Measurements from ENCODE around the gene BAG3. TPM values are rescaled to one million over a fixed set of nuclear protein-coding genes. Genes with fewer than 3 reads are reported as not detected.

The BAG3 gene
- total RNA-seq, 1 donor from 2014 or later = 151 TPM

DNA sequence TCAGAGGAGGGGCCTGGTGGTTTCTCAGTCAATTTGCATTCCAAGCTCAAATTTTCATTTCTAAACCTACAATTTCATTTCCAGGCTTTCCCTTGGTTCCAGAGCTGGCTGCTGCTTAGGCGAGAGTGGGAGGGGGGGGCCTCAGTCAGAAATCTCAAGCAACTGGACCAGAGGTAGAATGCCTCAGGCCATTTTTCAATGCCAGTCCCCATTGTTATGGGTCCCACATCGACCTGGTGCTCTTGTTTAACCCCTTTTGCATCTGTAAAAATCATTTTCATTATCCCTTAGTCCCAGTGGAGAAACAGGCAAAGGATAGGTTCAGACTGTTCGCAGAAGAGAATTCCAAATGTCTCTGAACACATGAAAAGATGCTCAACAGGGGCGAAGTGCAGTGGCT is 13.5 kb upstream of the BAG3 start:
- ATAC-seq (no peak), DNase-seq (no peak)
- intact Hi-C loops (cut with micrococcal nuclease) = no loop called here

DNA sequence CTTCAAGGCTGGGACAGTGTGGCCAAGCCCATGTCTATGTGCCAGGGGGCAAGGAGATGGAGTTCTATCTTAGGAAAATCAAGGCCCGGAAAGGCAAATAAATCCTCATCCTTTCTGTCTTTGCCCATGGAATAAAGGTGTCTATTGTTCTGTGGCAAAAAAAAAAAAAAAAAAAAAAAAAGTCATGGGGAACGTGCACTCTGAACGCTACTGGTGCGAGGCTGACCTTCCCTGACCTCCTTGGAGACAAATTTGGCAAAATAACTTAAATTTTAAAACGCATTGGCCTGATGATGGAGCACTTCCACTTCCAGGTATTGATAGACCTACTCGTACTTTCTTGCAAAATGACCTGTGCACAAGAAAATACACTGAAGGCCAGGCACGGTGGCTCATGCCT is 12.2 kb upstream of the BAG3 start:
- intact Hi-C loops (cut with micrococcal nuclease) = no loop called here
- no peak for ATAC-seq
- no peak for DNase-seq

DNA sequence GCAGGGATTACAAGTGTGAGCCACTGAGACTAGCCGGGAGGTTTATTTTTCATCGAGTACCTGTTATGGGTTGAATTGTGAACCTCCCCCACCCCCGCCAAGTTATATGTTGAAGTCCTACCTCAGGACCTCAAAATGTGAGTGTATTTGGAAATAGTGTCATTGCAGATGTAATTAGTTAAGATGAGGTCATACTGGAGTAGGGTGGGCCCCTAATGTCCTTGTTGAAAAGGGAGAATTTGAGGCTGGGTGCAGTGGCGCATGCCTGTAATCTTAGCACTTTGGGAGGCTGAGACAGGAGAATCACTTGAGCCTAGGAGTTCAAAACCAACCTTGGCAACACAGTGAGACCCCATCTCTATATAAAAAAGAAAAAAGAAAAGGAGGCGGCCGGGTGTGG is 10.8 kb upstream of the BAG3 start:
- DNase-seq (no peak), ATAC-seq (no peak)
- intact Hi-C loops (cut with micrococcal nuclease) = no loop called here

DNA sequence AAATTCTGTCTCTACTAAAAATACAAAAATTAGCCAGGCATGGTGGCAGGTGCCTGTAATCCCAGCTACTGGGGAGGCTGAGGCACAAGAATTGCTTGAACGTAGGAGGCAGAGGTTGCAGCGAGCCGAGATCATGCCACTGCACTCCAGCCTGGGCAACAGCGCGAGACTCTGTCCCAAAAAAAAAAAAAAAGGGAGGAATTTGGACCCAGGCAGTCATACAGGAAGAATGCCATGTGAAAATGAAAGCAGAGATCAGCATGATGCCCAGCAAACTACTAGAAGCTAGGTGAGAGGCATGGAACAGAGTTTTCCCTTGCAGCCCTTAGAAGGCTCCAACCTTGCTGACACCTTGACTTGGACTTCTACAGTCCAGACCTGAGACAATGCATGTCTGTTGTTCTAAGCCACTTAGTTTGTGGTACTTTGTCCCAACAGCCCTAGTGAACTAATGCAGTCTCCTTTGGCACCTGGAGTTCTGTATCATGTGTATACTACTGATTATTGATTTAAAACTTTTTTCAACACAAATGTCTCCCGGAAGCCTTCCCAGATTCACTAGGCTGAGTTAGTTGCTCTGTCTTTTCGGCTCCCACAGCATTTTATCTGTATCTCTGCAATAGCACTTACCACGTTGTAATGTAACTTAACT is 10.2 kb upstream of the BAG3 start:
- DNase-seq = no peak
- intact Hi-C loops (cut with micrococcal nuclease) = no loop called here
- ATAC-seq = no peak

DNA sequence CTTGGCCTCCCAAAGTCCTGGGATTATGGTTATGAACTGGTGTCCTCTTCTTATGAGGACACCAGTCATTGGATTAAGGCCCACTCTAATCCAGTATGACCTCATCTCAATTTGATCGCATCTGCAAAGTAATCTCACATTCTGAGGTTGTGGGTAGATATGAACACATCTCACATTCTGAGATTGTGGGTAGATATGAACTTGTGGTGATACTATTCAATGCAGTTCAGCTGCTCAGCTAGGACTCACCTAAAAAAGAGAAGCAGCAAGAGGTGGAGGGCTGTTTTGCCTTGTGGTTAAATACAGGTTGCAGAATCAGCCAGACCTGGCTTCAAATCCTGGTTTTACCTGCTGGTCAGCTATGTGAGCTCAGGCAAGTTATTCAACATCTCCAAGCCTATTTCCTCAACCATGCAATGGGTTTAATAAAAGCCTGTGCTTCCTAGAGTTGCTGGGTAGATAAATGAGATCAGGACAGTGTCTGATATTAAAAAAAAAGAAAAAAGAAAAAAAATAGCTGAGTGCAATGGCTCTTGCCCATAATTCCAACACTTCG is 8.5 kb upstream of the BAG3 start:
- ATAC-seq = no peak
- intact Hi-C loops (cut with micrococcal nuclease) = no loop called here
- no peak for DNase-seq

DNA sequence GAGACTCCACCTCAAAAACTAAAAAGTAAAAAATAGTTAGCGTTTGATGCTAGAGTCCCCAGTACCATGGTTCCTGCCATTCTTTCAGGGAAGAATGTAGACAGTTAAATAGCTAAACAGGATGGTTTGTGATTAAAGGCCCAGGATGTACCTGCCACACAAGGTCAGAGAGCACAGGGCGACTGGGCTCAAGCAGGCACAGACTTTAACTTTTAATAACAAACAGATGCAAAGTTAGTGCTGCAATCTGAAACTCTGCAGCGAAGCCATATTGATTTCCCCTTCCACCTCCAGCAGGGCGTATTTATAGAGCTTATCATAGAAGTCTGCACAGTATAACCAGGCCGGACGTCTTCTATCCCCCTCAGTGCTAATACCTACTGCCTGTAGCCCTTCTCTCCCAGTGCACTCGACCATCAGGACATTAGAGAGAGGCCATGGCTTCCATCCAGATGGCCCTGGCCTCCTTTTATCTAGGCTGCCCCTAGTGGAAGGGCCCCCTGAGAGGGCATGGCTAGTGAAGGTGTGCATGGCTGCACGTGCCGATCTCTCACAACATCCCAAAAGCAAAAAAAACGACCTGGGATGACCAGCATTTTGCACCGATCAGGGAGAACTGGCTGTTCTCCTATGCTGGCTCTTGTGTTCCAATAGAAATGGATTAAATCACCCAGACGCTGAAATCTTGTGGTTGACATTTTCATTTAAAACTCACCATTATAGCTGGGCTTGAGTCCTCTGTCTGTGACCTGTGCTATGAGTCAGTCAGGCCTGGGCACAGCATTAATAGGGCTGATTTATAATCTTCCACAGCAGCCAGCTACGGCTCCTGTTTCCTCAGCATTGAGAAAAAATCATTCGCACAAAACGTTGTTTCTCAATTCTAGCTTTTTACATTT is 7.6 kb upstream of the BAG3 start:
- intact Hi-C loops (cut with micrococcal nuclease) = no loop called here
- DNase-seq = no peak
- no peak for ATAC-seq

DNA sequence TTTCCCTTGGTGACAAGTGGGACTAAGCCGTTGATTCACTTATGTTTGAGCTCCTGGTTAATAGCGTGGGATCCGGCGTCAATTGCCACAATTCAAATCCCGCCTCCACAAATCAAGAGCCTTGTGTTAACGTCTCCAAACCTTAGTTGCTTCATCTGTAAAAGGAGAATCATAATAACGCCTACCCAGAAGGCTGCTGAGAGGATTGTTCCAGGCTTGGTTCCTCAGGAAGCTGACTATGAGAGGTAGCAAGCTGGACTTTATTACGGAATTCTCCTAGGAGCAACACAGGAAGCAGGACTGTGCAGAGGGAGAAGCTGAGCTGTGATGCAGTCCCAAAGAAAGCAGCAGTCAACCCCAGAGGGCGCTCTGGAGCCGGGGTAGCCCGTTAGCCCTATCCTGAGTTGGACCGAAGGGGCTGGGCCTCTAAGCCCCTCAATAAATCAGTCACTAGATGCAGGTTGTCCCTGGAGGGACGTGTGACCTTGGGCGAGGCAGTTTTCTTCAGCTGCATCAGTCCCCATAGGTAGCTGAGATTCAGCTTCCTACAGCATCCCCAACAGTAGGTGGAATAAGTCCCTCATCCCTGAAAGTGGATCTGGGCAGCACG is 6.9 kb upstream of the BAG3 start:
- intact Hi-C loops (cut with micrococcal nuclease) = no loop called here
- ATAC-seq (no peak), DNase-seq (no peak)

DNA sequence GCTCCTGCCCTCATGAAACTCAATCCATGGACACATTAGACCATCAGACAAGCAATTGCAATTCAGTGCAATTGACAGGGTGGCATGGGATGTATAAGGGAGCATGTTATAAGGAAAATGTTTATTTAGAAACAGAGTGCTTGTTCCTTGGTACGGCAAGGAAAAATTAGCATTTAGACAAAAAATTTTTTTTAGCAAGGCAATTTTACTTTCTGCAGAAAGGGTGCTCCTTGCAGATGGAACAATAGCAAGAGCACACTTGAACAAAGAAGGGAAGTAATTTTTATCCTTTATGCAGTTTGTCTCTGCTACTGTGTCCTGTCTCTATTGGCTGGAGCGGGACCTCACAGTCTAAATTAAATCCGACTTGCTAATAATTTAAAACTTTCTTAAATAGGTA is 6.2 kb upstream of the BAG3 start:
- intact Hi-C loops (cut with micrococcal nuclease) = no loop called here
- no peak for ATAC-seq

DNA sequence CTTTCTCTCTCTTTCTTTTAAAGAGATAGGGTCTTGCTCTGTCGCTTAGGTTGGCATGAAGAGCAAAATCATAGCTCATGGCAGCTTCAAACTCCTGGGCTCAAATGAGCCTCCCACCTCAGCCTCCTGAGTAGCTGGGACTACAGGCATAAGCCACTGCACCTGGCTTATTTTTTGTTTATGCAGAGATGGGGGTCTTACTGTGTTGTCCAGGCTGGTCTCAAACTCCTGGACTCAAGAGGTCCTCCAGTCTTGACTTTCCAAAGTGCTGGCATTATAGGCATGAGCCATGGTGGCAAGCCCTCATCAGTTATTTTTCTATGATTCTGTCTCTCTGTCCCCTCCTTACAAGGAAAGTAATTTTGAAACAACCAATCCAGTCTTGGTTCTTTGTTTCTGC is 1.1 kb upstream of the BAG3 start:
- intact Hi-C loops (cut with micrococcal nuclease) = no loop called here
- DNase-seq = no peak
- ATAC-seq = no peak

More for the DNA sequence above, 6.2 kb upstream of the BAG3 start:
- no peak for DNase-seq

DNA sequence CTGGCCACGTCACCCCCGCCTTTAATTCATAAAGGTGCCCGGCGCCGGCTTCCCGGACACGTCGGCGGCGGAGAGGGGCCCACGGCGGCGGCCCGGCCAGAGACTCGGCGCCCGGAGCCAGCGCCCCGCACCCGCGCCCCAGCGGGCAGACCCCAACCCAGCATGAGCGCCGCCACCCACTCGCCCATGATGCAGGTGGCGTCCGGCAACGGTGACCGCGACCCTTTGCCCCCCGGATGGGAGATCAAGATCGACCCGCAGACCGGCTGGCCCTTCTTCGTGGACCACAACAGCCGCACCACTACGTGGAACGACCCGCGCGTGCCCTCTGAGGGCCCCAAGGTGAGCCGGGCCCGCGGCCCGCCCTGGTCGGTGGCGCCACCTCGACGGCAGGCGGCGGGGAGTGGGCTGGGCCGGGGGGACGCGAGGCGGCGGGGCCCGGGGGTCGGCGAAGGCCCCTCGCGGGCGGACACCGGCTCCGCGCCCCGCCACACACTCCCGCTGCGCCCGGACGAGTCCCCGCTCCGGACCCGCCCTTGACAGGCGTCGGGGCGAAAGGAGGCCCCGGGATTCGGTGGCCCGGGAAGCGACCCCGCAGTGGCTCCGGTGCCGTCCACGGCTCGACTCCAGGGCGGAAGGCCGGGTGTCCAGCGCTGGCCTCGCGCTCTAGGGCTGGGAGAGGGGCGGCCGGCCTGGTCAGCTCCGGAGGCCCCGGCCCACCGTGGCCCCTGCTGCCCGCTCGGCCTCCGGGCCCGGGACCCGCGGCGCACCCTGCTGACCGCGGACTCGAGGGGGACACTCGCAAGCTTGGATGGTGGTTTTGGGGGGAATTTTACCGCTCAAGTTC is 557 bp downstream of the BAG3 start:
- DNase-seq (peak; percentile 57), ATAC-seq (peak; percentile 14)
- intact Hi-C loops (cut with micrococcal nuclease) = no loop called here

DNA sequence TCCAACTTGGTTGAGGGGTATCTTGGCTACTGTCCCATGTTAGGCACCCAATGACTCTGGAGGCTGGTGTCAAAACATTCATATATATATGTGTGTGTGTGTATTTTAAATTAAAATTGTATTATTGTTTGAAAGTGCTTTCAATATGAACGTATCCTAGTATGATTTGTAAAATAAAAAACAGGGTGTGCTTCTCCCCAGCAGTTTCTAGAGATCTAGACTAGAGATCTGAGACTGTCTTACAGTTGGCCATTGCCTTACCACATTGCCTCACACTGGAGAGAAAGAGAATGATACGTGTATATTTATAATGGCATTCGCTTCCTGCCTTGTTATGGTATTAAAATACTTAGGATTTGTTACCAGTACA is 1.2 kb downstream of the BAG3 start:
- ATAC-seq (peak; percentile 31), DNase-seq (no peak)
- intact Hi-C loops (cut with micrococcal nuclease) = no loop called here

DNA sequence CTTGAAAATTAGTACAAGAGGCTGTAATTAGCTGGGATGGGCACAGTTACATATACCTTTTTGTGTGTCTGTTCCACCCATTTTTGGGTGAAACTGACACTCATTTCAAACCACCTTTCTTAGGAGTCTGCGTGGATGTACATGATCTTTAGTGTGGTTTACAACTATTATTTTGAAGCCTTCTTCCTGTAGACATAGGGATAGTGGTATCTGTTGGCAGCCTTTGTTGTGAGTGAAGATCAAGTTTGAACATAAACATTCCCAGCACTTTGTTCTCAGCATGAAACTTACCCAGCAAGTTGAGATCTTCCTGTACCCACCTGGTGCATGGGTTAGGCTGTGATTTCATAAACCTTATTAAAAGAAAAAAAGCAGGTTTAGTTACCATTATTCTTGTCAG is 2.0 kb downstream of the BAG3 start:
- ATAC-seq (no peak), DNase-seq (no peak)
- intact Hi-C loops (cut with micrococcal nuclease) = no loop called here

DNA sequence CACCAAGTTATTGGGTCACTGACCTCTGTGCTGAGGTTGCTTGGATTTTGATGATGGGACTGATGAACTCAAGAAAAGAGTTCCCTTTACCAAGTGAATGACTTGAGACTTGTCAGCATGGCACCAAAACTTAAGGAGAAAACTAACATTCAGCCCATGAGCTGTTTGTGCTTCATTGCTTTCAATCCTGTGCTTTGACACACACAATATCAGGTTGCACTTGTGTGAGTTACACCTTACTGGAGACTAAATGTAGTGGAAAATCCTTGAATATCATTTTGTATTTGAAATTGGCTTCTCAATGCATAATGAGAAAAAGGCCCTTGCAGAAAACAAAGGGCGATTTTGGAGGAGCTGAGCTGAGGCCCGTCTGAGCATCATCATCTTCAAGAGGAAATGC is 2.7 kb downstream of the BAG3 start:
- ATAC-seq = no peak
- no peak for DNase-seq
- intact Hi-C loops (cut with micrococcal nuclease) = no loop called here

DNA sequence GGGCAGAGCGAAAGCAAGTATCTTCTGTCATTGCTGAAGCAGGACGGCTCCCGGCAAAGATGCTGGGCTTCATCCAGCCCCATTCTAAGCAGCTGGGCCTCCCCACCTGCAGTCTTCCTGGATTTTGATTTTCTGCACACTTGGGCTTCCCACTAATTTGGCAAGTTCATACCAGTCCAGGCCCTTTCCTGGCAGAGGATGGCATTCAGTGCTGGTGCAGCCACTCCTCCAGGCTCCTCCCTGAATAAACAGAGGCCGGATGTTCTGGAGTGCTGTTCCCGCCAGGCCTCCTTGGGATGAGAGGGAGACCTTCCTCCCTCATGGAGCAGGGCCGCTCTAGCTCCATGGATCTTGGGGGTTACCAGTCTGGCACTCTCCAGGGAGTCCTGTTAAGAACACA is 3.4 kb downstream of the BAG3 start:
- no peak for ATAC-seq
- DNase-seq = no peak
- intact Hi-C loops (cut with micrococcal nuclease) = no loop called here

DNA sequence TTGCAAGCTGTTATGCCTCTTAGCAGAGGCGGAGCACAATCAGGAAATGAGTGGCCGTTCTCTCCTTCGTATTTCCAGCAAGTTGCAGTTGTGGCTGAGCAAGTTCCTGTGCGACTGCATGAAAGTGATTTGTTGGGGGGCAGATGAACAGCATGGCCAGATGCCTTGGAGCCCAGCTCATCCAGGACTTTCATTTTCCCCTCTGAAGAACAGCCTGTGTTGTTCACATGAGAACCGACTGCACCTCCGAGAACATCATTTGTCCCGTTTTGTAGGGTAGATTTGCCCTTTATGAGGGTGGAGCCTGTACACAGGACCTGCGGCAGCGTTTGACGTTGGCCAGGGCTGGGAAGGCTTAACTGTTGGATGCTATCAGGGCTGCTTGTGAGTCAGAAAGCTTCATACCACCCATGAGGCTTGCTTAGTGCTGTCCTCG is 4.4 kb downstream of the BAG3 start:
- peak; percentile 29 for ATAC-seq
- intact Hi-C loops (cut with micrococcal nuclease) = no loop called here
- peak; percentile 67 for DNase-seq

DNA sequence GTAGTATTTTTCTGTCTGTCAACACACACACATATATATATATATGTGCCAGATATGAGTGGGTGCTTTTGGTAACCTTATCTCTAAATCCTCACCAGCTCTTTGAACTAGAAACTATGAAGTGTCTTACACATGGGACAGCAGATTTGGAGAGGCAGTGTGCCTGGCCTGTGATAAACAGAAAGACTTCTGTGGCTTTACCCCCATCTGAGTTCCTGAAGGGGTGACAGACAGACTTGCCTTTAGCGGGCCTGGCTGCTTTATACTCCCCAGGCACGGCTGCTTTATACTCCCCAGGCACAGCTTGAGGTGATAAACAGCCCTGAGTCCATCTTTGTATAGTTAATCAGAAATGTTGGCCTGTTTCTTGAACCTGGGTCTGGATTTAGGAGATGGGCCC is 5.6 kb downstream of the BAG3 start:
- DNase-seq (no peak), ATAC-seq (no peak)
- intact Hi-C loops (cut with micrococcal nuclease) = no loop called here

DNA sequence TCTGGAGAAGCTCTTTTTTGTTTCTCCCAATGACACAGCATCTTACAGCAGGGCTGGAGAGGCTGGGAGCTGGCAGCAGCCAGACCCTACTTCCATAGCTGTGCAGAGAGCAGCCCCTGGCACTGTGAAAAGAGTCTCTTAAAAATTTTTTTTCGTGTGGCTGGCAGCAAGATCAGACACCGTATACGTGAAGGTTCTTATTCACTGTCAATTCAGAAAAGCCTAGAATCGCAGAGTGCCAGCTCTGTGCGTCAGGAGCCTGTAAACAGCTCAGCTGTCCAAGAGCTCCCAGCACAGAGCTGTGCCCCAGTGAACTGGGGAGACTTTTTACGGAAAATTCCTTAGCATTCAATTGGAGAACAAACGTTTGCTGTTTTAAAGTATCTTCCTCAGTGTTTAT is 6.5 kb downstream of the BAG3 start:
- intact Hi-C loops (cut with micrococcal nuclease) = no loop called here

DNA sequence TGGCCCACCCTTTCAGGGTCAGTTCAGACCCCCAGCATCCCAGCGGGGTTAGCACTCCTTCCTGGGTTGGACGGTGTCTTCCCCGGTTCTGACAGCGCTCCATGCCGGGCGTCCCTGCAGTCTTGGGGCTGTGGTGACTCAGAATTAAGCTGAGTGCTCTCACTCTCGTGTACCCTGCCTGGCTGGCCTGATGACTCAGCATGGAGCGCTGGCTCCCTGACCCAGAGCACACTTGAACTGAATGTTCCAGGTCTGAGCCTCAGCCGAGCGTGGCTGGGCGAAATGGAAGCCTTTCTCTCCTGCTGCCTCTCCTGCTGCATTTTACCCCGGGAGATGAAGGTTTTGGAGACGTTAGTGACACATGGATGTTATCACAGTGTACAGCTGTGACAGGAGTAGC is 7.1 kb downstream of the BAG3 start:
- intact Hi-C loops (cut with micrococcal nuclease) = no loop called here
- peak; percentile 90 for ATAC-seq
- peak; percentile 88 for DNase-seq

More for the DNA sequence above, 6.5 kb downstream of the BAG3 start:
- ATAC-seq = peak; percentile 26
- DNase-seq = no peak

DNA sequence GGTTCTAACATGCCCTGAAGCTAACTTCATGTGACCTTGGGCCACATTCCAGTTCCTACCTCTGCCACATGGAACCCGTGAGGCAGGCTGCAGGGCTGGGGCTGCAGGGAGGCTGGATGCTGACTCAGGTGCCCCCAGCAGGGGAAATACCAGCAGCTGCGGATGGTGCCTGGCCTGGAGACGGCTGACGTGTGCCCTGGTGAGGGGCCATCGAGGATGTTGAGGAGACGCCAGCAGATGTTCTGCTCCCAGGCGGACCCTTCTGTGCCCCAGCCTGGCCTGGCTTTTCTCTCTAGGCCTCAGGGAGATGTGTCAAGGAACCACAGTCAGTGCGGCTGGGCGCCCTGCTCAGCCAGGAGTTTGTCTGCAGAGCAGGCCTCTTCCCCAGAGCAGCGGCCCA is 8.8 kb downstream of the BAG3 start:
- DNase-seq (peak; percentile 50), ATAC-seq (peak; percentile 8)
- intact Hi-C loops (cut with micrococcal nuclease) = no loop called here

Data from left ventricle myocardium superior (tissue), 1 donor.